ES-I3 (cell line): ENCODE results near the gene KCNJ18.
"Not testable (repeated sequence)": the region's sequence is repeated elsewhere in the genome, so short reads cannot be mapped to it uniquely, and the experiment has no call there.

ENCODE experiments used
- H3K36me3 ChIP-seq: 2 replicates; pipeline ENCODE4 v1.6.1; 2013; ENCODE audit warnings: mild to moderate bottlenecking, low read length, control low read depth, moderate library complexity; ENCODE audit not compliant: insufficient read depth
- H3K4me1 ChIP-seq: 2 replicates; pipeline ENCODE4 v1.6.1; 2013; ENCODE audit warnings: mild to moderate bottlenecking, control low read depth, low read length; ENCODE audit not compliant: insufficient read depth
- H3K9ac ChIP-seq: 2 replicates; pipeline ENCODE4 v1.6.1; 2013; ENCODE audit warnings: low read depth, mild to moderate bottlenecking, low read length, moderate library complexity
- H3K9me3 ChIP-seq: 2 replicates; pipeline ENCODE4 v1.6.1; 2013; ENCODE audit warnings: mild to moderate bottlenecking, low read length, moderate library complexity; ENCODE audit not compliant: control insufficient read depth, insufficient read depth

KCNJ18 gene

GRCh38 chr17:21677126-21677910 is 15.0 kb upstream of the KCNJ18 start:
- Histone ChIP-seq H3K9ac (no peak overlapping the region), H3K4me1 (no peaks in the 10 kb centered on the region), H3K36me3 (no peaks in the 10 kb centered on the region), H3K9me3 (no peaks in the 10 kb centered on the region)

- H3K9me3 ChIP-seq = no peaks in the 10 kb centered on the region
- H3K36me3 ChIP-seq = no peaks in the 10 kb centered on the region
- H3K4me1 ChIP-seq = no peaks in the 10 kb centered on the region
- H3K9ac ChIP-seq = no peak overlapping the region
Observed at GRCh38 chr17:21677911-21678310, 14.4 kb upstream of the KCNJ18 start.

GRCh38 chr17:21678393-21679081 is 13.8 kb upstream of the KCNJ18 start:
- no peaks in the 10 kb centered on the region for H3K4me1 ChIP-seq
- H3K9me3 ChIP-seq = no peaks in the 10 kb centered on the region
- H3K9ac ChIP-seq = no peak overlapping the region
- no peaks in the 10 kb centered on the region for H3K36me3 ChIP-seq

GRCh38 chr17:21679256-21680146 is 12.8 kb upstream of the KCNJ18 start:
- Histone ChIP-seq H3K4me1 (no peaks in the 10 kb centered on the region), H3K36me3 (no peaks in the 10 kb centered on the region), H3K9me3 (no peaks in the 10 kb centered on the region)

GRCh38 chr17:21680366-21680765 is 12.0 kb upstream of the KCNJ18 start:
- no peaks in the 10 kb centered on the region for H3K36me3 ChIP-seq
- H3K9me3 ChIP-seq = no peaks in the 10 kb centered on the region
- no peaks in the 10 kb centered on the region for H3K4me1 ChIP-seq
- no peak overlapping the region for H3K9ac ChIP-seq

More at GRCh38 chr17:21679256-21680146, 12.8 kb upstream of the KCNJ18 start:
- no peak overlapping the region for H3K9ac ChIP-seq

GRCh38 chr17:21680850-21681351 is 11.4 kb upstream of the KCNJ18 start:
- not testable (repeated sequence) for H3K4me1 ChIP-seq, H3K36me3 ChIP-seq, H3K9ac ChIP-seq, H3K9me3 ChIP-seq

- H3K36me3 ChIP-seq, H3K4me1 ChIP-seq, H3K9me3 ChIP-seq, H3K9ac ChIP-seq: not testable (repeated sequence)
Observed at GRCh38 chr17:21681576-21681975, 10.7 kb upstream of the KCNJ18 start.

- not testable (repeated sequence) for H3K9me3 ChIP-seq
Observed at GRCh38 chr17:21682130-21682529, 10.2 kb upstream of the KCNJ18 start.

GRCh38 chr17:21683142-21683712 is 9.1 kb upstream of the KCNJ18 start:
- not testable (repeated sequence) for H3K4me1 ChIP-seq, H3K36me3 ChIP-seq, H3K9ac ChIP-seq, H3K9me3 ChIP-seq

More at GRCh38 chr17:21682130-21682529, 10.2 kb upstream of the KCNJ18 start:
- H3K9ac ChIP-seq, H3K4me1 ChIP-seq, H3K36me3 ChIP-seq: not testable (repeated sequence)

- not testable (repeated sequence) for H3K36me3 ChIP-seq, H3K9ac ChIP-seq, H3K9me3 ChIP-seq, H3K4me1 ChIP-seq
Observed at GRCh38 chr17:21683897-21684296, 8.4 kb upstream of the KCNJ18 start.

GRCh38 chr17:21684384-21684783 is 7.9 kb upstream of the KCNJ18 start:
- H3K9me3 ChIP-seq, H3K4me1 ChIP-seq, H3K9ac ChIP-seq, H3K36me3 ChIP-seq: not testable (repeated sequence)

GRCh38 chr17:21685061-21685795 is 7.1 kb upstream of the KCNJ18 start:
- H3K9me3 ChIP-seq, H3K36me3 ChIP-seq, H3K4me1 ChIP-seq, H3K9ac ChIP-seq: not testable (repeated sequence)

GRCh38 chr17:21686165-21687015 is 5.9 kb upstream of the KCNJ18 start:
- Histone ChIP-seq H3K9me3 (no peaks in the 10 kb centered on the region), H3K9ac (no peak overlapping the region), H3K36me3 (no peaks in the 10 kb centered on the region), H3K4me1 (no peaks in the 10 kb centered on the region)
